ENCODE data around the gene SYNCRIP. TPM values are rescaled to one million over a fixed set of nuclear protein-coding genes. Genes with fewer than 3 reads are reported as not detected.

SYNCRIP gene
- total and polyA plus RNA-seq, 2 of the 13 experiments (the other 11 are each of a cell fraction or from before 2014, with no cell fraction given): 8.1 to 112 TPM

- TF ChIP-seq IKZF4 (CRISPR knock-in tag; IDR thresholded peaks at IDR 0.05; ENCODE audit: borderline replicate concordance, low read depth, not compliant biosample characterization): no peak
- TF ChIP-seq TEAD3 (CRISPR knock-in tag; optimal IDR thresholded peaks at IDR 0.05; ENCODE audit: borderline replicate concordance): no peak
- TF ChIP-seq PHB2 (IDR thresholded peaks at IDR 0.05; ENCODE audit: partially characterized antibody): no peak
- TF ChIP-seq ZNF674 (CRISPR knock-in tag; IDR thresholded peaks at IDR 0.05; ENCODE audit: low read depth): no peak
- 0 out of 2 replicates have a peak, but pooled peaks have one; percentile 37 for TF ChIP-seq ZNF468 (CRISPR knock-in tag; IDR thresholded peaks at IDR 0.05)
- TF ChIP-seq MNT (IDR thresholded peaks at IDR 0.05): peak; percentile 30; the same call in 1 of the 2 replicates
- no peak for TF ChIP-seq ZFP1 (CRISPR knock-in tag; IDR thresholded peaks at IDR 0.05)
- TF ChIP-seq ZFP82 (CRISPR knock-in tag; IDR thresholded peaks at IDR 0.05; ENCODE audit: borderline replicate concordance): 0 out of 2 replicates have a peak, but pooled peaks have one; percentile 1
- TF ChIP-seq AGO1 (IDR thresholded peaks at IDR 0.05; ENCODE audit: low read depth, low read length, poor library complexity, severe bottlenecking): peak; percentile 18
- TF ChIP-seq POGK (CRISPR knock-in tag; conservative IDR thresholded peaks at IDR 0.05): 0 out of 2 replicates have a peak, but pooled peaks have one; percentile 57
- peak; percentile 60; the same call in 1 of the 2 replicates for TF ChIP-seq ARHGAP35 (CRISPR knock-in tag; IDR thresholded peaks at IDR 0.05; ENCODE audit: borderline replicate concordance)
- 0 out of 2 replicates have a peak, but pooled peaks have one; percentile 1 for TF ChIP-seq ZNF770 (CRISPR knock-in tag; IDR thresholded peaks at IDR 0.05)
- TF ChIP-seq TBP (CRISPR knock-in tag; IDR thresholded peaks at IDR 0.05): no peak
- TF ChIP-seq PREB (CRISPR knock-in tag; IDR thresholded peaks at IDR 0.05): 0 out of 2 replicates have a peak, but pooled peaks have one; percentile 14
- peak; percentile 17; the same call in 1 of the 2 replicates for TF ChIP-seq TFDP1 (CRISPR knock-in tag; IDR thresholded peaks at IDR 0.05; ENCODE audit: borderline replicate concordance)
- TF ChIP-seq ZNF552 (CRISPR knock-in tag; IDR thresholded peaks at IDR 0.05; ENCODE audit: borderline replicate concordance): no peak
- no peak for TF ChIP-seq MTA3 (CRISPR knock-in tag; IDR thresholded peaks at IDR 0.05)
- no peak; the same call in 1 of the 2 replicates for TF ChIP-seq MED1 (CRISPR knock-in tag; IDR thresholded peaks at IDR 0.05)
- no peak for TF ChIP-seq ZBTB1 (CRISPR knock-in tag; IDR thresholded peaks at IDR 0.05; ENCODE audit: borderline replicate concordance)
- peak; percentile 20; the same call in 1 of the 2 replicates for TF ChIP-seq ZFY (CRISPR knock-in tag; IDR thresholded peaks at IDR 0.05)
- no peak for TF ChIP-seq NFIC (IDR thresholded peaks at IDR 0.05; ENCODE audit: low read length)
Observed at GRCh38 chr6:85641897-85642773, 551 bp downstream of the SYNCRIP start (continued).

Data from HepG2 (cell line).